LoVo (cell line): ENCODE results near the gene NRP2.

ENCODE experiments used
- DNase-seq: peaks from one replicate; pipeline ENCODE4 v3.0.0-alpha.2; 2016; ENCODE audit warnings: low spot score

The NRP2 gene, protein sequence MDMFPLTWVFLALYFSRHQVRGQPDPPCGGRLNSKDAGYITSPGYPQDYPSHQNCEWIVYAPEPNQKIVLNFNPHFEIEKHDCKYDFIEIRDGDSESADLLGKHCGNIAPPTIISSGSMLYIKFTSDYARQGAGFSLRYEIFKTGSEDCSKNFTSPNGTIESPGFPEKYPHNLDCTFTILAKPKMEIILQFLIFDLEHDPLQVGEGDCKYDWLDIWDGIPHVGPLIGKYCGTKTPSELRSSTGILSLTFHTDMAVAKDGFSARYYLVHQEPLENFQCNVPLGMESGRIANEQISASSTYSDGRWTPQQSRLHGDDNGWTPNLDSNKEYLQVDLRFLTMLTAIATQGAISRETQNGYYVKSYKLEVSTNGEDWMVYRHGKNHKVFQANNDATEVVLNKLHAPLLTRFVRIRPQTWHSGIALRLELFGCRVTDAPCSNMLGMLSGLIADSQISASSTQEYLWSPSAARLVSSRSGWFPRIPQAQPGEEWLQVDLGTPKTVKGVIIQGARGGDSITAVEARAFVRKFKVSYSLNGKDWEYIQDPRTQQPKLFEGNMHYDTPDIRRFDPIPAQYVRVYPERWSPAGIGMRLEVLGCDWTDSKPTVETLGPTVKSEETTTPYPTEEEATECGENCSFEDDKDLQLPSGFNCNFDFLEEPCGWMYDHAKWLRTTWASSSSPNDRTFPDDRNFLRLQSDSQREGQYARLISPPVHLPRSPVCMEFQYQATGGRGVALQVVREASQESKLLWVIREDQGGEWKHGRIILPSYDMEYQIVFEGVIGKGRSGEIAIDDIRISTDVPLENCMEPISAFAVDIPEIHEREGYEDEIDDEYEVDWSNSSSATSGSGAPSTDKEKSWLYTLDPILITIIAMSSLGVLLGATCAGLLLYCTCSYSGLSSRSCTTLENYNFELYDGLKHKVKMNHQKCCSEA

DNA sequence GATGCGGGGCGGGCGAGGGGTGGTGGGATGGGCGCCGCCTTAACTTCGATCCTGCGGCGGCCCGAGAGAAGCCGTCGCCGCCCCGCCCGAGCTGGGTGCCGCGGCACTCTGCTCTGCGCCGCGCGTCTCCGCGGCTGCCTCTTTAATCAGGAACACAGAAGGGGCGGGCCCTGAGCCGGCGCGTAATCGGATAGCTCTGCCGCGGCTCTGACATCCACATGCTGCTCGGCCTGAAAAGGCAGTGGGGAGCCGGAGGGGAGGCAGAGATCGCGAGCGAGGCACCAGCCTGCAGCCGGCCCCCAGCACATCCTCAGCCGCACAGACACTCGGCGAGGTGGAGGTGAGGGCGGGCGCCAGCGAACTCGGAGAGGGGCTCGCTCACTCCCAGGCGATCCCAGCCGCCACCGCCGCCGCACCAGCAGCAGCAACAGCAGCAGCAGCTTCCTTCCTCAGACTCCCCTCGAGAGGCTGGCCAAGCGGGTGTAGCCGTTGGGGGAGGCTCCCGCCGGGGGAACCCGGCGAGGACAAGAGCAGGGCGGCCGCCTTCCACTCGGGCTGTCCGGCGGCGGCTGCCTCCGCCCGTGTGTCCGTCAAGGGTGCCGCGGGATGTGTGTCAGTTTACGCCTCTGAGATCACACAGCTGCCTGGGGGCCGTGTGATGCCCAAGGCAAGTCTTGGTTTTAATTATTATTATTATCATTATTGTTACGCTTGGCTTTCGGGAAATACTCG is at the start of gene NRP2:
Gene NRP2 (plus strand): TSS at position 263 of the 732 bp plus-strand sequence. CDS start 790 bp downstream, outside the sequence.
- DNase-seq, result peak; percentile 83

DNA sequence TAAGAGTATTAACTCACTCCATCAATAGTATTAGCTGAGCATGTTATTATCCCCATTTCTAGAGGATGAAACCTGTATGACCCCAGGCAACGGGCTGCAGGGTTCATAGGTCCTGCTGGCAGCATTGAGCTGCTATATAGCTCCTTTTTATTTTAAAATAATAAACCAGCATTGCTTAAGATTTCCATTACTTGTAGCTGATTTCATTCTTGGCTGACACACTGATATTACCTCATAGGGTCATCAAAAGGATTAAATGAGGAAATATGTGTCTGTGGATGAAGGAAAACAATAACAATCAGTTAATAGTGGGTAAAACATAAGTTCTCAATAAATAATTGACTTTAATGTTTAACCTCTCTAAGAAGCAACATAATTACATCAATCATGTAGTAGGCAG is 48.3 kb upstream of the NRP2 start:
- no peak for DNase-seq

DNA sequence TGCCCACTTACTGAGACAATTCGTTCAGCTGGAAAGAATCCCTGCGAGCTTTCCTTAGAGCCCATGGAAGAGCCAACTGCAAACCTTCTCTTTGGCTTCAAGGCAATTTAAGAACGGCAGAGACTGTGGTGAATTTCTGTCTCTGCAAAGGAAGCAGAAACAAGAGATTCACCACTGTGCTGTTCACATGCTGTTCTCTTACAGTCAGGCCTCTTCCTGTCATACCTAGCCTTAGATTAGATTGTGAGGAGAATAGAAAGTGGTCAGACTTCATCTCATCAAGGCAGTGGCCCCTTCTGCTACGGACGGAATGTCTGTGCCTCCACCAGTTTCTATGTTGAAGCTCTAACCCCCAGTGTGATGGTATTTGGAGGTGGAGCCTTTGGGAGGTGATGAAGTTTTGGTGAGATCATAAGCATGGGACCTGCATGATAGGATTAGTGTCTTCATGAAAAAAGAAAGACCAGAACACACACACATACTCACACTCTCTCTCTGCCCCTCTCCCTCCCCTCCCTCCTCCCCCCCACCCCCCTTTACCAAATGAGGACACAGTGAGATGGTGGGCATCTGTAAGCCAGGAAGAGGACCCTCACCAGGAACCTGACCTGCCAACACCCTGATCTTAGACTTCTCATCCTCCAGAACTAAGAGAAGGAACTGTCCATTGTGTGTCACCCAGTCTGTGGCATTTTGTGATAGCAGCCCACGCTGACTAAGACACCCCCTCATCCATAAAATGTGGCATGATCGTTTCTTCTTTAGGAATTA is 45.6 kb upstream of the NRP2 start:
- no peak for DNase-seq

DNA sequence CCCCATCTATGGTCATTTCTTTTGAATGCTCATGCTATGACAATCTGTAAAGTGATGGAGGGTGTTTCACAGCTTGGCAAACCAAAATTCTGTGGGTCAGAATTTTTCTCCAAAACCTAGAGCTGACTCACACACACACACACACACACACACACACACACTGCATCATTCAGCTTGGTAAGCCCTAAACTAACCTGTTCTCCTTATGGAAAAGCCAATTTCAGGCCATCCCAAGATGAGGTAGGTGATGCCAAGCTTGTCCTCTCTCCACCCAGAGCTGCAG is 45.0 kb upstream of the NRP2 start:
- no peak for DNase-seq

DNA sequence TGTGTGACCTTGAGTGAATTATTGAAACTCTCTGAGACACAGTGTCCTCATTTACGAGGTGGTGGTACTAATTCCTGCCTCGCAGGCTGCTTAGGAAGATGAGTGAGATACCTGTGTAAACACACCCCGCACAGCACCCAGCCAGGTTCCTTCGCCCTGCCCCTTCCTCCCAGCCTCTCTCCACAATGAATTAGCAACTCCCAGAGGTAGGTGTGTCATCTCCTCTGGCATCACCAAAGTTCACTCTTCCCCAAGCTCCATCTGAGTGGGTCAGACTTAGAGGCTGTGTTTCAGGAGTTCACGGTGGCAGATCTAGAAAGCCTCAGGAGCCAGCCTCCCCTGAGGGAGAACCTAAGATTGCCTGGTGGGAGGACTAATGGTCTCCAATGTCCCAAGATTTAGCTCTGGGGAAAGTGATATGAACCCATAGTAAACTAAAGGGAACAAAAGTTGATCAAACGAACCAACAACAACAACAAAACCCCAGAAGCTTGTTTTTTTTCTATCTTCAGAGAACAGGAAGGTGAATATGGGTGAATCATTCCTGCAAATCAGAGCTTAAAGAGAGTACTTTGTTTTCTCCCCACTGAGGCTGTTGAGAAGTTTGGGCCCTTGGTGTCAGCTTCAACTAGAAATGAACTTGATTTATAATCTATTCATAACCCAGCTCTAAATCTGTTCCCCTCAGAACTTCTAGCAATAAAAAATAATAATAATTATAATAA is 44.4 kb upstream of the NRP2 start:
- no peak for DNase-seq

DNA sequence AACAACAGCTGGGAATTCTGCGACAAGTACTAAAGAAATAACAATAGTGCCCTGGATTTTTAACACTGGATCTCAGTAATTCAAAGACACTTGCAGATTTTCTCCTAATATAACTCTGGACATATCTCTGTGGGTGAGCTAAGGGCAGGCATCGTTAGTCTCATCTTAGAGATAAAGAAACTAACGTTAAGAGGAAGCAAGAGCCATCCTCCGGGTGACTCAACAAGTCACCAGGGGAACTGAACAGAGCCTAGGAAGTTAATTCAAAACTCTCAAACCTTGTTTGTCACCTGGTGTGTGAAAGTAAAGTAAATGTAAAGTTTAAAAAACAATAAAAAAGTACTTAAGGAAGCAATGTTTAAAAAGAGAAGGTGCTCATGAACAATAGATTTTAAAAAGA is 41.6 kb upstream of the NRP2 start:
- DNase-seq, result no peak

DNA sequence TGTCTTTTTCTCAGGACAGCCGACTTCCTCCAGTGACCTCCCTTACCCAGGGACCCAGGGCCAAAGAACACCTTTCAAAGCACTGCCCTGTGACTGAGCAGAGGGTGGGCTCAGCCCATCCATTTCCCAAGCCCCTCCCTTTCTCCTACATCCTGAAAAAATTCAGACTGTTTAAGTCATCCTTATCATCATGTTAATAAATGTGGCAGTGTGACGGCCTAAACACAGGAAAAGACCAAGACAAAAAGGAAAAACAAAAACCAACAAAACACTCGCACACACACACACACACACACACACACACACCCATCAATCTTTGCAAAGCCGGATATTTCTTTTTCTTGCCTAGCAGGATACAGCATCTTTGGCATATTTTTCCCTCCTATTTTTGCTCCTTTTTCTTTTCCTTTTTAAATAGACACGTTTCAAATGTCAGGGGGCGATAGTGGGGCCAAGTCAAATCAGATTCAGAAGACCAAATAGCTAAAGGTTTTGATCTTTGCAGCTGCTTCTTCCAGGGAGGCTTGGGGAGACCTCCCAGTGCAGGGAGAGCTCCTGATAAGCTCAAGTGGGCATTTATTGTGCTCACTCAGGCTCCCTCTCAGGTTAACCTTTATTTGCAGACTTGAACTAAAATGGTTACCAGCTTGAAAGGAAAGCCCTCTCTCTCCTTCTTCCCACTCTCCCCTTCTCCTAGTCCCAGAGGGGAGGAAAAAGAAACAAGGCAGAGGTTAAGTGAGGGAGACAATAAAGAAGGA is 39.5 kb upstream of the NRP2 start:
- DNase-seq, result no peak

DNA sequence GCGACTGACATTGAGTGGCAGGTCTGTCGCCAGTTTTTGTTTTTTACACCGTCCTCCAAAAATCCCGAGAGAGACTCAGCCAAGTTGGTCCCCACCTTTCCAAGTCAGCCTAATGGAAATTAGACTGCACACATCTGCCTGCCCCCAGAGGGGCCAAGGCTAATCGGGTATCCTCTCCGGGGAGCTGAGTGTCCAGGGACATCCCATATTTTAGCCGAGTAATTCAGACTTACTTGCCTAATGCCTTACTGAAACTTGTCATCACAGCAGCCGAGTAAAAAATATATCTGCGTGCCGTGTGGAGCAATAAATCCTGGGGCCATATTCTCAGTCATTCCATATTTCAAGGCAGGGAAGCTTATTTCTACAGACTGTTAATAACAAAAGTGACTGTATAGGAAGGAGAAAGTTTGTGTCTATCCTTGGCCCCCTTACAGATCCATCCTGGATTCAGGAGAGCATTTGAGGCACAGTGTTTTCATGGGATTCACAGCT is 38.9 kb upstream of the NRP2 start:
- no peak for DNase-seq

DNA sequence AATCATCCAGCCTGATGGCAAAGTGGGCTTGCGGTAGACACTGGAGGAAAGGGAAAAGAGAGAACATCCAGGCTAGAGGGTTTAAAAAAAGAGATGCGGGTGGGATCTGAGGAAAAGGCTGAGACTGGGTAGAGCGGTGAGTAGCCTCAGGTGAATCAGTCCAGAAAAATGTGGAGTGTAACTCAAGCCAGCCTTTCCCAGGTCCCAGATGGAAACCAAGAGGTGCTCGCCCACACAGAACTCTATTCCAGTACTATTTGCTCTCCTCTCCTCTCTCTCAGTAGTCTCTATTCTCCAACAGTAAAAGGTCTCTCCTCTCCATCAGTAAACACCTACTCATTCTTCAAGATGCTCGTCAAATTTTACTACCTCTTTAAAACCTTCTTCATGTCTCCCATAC is 38.3 kb upstream of the NRP2 start:
- no peak for DNase-seq

DNA sequence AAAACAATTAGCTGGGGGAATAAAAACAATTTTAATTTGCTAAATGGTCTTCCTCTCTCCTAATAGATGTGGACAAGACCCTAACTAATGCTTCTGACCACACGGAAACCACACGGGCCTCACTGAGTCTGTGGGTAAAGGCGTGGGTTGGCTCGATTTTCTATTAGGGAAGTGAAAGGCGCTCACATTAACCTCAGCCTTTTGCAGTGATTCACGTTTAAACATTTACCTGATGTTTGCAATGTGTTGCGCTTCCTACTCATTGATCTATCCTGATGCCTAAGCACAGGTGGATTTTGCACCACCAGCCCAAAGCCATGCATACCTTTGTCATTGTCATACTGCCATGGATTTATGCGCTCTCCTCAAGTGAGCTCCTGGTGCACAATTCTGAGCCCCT is 35.6 kb upstream of the NRP2 start:
- no peak for DNase-seq

DNA sequence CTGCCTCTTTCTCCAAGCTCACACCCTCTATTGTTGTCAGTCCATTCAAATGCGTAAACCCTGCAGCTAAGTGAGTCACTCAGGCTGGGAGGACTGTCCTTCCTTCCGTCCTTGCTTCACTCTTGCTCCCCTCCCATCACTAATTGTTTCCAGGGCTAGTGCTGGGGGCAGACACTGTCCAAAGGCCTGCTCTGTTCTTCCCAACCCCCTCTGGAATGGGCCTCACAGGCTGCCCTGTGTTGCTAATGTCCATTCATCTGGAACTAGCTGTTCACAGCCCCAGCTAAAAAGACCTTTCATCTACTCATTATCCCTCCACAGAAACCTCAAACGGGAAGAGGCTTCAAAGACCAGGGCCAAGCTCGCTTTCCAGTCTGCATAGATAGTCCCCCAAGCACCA is 31.9 kb upstream of the NRP2 start:
- DNase-seq, result no peak

DNA sequence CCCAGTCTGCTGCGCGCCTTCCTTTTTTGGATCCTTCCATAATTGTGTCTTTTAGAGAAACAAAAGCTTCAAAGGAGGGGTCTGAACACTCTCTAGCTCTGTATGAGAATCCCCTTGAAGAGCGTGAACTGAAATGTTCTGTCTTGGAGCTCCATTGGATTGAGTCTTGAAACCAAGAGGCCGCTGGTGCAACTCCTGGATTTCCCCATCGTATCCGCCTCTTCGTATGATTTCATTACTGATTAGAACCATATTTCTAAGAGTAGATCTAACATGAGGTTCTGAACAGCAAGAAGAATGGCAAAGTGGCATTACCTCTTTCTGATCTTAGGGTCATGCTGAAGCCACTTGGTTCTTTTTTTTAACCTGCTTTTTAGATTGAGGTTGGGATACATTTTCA is 31.4 kb upstream of the NRP2 start:
- DNase-seq, result no peak

DNA sequence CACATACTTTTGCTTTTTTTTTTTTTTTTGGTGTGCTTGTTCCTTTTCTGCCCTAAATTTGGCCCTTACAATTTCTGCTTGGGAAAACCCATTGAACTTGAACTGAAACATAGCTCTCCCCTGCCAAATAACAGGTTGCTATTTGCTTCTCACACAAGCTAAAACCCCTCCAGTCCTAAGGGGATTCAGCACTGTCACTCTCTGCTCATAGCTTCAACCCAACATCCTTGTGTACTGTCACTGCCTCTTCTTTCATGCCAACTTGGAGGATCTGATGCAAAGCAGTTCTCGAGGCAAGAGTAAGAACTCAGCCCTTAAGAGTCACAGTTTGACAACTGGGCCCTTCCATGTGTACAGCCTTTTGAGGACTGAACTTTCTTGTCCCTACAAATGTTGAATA is 30.6 kb upstream of the NRP2 start:
- no peak for DNase-seq

DNA sequence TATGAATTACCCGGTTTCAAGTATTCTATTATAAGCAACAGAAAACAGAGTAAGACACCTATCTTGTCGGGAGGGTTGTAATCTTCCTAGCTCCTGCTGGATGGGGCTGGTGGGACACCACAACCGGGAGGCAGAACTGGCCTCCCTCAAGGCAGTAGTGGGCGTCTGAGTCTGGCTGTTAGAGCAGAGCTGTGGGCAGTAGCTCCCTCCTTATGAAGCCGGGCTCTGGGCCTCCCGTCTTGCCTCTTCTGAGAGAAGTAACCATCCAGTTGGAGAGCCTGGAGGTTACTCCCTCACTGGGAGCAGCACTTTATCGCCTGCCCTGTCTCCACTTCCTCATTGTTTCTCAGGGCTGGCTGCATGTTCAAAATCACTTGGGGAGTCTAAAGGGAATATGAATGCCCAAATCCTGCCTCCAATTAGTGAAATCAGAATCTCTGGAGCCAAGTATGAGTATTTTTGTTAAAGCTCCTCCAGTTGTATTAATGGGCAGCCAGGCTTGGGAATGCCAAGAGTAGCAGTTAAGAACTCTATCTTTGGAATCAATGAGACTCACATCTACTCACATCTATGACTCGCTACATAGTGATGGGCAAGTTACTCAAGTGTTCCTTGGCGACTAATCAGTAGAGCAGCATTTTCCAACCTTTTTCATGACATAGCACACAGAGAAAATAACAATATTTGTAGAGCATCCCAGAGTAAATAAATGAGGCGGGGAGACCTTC is 27.3 kb upstream of the NRP2 start:
- DNase-seq, result no peak

DNA sequence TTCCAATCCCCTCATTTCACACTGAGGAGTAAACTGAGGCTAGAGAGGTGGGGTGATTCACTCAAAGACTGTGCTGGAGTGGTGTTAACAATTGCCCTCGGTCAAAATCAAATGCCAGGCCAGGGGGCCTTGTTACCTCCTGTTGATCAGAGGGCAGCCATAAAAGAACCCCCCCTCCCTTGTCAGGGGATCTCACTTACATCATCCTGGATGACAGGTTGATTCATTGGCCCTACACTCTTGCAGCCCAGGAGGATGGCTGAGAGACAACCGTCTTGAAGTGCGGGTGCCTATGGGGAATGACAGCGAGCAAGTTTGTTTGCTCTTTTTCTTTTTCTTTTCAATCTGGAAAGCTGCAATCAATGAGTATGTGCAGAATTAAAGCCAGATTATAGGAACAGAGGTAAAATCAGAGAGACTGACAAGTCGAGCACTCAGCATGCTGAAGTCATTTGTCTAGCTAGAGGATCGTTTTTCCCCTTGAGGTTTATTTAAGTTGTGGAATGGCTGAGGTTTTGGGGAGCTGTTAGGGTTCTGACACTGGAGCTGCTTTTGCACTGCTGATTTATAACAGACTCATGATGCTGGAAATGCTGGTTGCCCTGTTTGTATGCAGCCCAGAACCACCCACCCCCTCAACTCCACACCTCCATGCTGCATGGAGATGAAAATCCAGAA is 26.4 kb upstream of the NRP2 start:
- no peak for DNase-seq

DNA sequence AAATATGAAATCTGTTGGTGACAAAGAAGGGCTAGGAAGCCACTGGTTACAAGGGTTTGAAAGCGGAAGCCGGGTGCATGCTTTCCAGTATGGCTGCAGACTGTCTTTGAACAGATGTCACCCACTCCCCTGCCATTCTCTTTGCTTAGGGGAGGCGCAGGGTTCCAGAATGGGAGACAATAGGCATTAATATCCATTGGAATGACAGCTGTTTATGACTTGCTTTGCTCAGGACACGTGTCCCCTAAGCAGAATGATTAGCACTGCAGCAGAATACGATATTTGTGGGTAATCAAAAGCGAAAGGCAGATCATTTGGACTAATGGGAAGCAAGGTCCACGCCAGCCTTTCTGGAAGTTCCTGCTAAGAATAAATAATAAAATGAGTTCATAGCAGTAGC is 25.8 kb upstream of the NRP2 start:
- no peak for DNase-seq

DNA sequence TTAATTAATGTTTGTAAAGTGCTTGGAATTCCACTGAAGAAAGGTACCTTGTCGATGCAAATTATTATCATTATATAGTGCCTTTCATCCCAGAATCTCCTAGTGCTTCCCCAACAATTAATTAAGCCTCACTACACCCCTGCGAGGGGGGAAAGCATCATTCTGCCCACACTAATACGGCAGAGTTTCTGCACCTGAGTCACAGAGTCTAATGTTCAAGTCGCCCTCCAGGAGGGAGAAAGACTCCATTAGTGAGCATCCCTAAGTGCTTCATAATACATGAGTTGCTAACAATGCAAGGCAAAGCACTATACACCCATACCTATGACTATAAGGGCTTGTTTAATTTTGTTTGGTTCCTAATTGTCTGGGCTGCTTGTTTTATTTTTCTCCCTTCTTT is 25.4 kb upstream of the NRP2 start:
- DNase-seq, result no peak

DNA sequence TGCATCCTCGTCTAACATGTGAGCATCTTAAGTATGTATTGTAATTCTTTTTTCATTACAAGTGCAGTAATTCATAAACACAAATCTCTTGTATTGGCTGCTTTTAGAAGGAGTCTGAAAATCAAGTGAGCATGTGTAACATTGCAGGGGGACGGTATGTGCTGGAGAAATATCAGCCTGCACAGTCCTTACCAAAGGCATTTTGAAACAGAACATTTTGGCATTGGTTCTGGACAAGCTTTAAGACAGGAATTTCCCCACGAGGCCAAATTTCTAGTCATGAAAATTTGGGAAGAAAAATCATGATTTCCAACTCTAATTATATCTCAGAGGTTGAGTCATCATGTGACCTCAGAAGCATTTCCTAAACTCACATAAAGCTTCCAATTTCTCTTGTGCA is 24.7 kb upstream of the NRP2 start:
- DNase-seq, result no peak

DNA sequence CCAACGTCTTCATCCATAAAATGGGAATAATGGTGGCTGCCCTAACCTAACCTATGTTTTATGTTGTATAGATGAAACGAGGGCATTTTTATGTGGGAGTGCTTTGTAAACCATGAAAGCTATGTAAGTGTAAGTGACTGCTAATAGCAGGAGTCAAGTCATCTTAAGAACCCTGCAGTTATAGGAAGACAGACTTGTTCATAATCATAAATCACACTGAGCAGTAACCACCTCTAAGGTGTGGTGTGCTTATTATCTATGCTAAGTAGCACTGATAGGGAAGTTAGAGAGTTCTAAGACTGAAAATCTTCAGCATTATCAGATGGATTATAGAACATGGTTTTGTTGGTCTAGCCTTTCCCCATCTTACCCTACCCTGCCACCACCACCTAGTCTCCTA is 24.2 kb upstream of the NRP2 start:
- no peak for DNase-seq
